ENCODE data around the gene MTRF1.

Gene MTRF1

DNA sequence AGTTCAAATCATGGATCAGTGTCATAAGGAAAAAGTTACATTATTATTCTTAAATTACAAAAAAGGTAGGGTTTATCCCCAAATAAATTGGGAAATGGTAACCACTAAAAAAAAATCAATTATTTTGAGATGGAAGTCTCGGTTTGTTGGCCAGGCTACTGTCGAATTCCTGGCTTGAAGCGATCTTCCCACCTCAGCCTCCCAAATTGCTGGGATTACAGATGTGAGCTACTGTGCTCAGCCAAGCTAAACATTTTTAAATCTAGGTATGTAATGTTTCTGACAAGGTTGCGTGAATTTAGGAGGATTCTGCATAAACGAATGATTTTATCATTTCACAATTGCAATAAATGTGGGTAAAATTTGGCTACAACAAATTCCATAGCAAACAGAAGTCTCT, 49.7 kb upstream of the MTRF1 start:
- TF ChIP-seq ZNF138 (tag by site-specific recombination; IDR thresholded peaks at IDR 0.05; ENCODE audit: borderline replicate concordance) (no peak), ZNF311 (tag by site-specific recombination; IDR thresholded peaks at IDR 0.05; ENCODE audit: borderline replicate concordance) (no peak), IKZF3 (tag by site-specific recombination; IDR thresholded peaks at IDR 0.05) (peak; percentile 72), OSR2 (tag by site-specific recombination; IDR thresholded peaks at IDR 0.05) (peak; percentile 62; the same call in 1 of the 2 replicates)
- TF ChIP-seq, protein P1, sequence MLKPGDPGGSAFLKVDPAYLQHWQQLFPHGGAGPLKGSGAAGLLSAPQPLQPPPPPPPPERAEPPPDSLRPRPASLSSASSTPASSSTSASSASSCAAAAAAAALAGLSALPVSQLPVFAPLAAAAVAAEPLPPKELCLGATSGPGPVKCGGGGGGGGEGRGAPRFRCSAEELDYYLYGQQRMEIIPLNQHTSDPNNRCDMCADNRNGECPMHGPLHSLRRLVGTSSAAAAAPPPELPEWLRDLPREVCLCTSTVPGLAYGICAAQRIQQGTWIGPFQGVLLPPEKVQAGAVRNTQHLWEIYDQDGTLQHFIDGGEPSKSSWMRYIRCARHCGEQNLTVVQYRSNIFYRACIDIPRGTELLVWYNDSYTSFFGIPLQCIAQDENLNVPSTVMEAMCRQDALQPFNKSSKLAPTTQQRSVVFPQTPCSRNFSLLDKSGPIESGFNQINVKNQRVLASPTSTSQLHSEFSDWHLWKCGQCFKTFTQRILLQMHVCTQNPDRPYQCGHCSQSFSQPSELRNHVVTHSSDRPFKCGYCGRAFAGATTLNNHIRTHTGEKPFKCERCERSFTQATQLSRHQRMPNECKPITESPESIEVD (tag by site-specific recombination; IDR thresholded peaks at IDR 0.05): peak; percentile 62
- ChIA-PET CTCF (no interaction called here), POLR2A (no interaction called here)
- Histone ChIP-seq H3K4me1 (ENCODE audit: control insufficient read depth, insufficient read depth, low read length) (peaks cover 12% of the 10 kb centered on the region), H3K4me3 (ENCODE audit: low read depth, low read length) (peak overlapping the region; percentile 97), H3K27ac (ENCODE audit: extremely low read depth, low read depth, low read length) (no peak overlapping the region), H3K9me3 (ENCODE audit: control insufficient read depth, insufficient read depth, low read depth, low read length) (no peaks in the 10 kb centered on the region), H3K36me3 (ENCODE audit: control insufficient read depth in 2 of 2, insufficient read depth in 1 of 2, low read length in 2 of 2) (peaks cover 2 to 5% of the 10 kb centered on the region in 2 experiments; a peak in 2 of 3 replicates)

DNA sequence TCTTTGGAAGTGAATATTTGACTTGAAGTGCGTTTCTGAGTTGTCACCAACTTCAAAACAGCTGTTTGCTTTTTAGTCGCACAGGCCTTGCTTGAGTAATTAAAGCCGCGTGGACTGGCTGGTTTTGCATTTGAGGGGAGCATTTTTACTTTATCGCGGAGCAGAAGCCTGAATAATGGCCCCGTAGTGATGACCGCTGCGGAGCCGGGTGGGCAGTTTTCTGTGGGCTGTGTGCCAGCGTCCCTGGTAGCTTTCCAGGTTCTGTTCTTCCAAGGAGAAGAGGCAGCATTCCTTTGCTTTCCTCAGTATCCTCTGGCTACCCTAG, 48.8 kb upstream of the MTRF1 start:
- POLR2A ChIA-PET: no interaction called here
- CTCF ChIA-PET: interaction anchor here (0.7 kb wide), 1 partner anchor 47 kb away, joined by 4 read pairs; no protein-coding TSS in a partner anchor
- H3K4me3 ChIP-seq (ENCODE audit: low read depth, low read length): peak overlapping the region; percentile 97
- H3K9me3 ChIP-seq (ENCODE audit: control insufficient read depth, insufficient read depth, low read depth, low read length): no peaks in the 10 kb centered on the region
- no peaks in the 10 kb centered on the region for H3K36me3 ChIP-seq (ENCODE audit: control insufficient read depth in 2 of 2, insufficient read depth in 1 of 2, low read length in 2 of 2)
- peak overlapping the region; percentile 89 for H3K27ac ChIP-seq (ENCODE audit: extremely low read depth, low read depth, low read length)
- H3K4me1 ChIP-seq (ENCODE audit: control insufficient read depth, insufficient read depth, low read length): peaks cover 12% of the 10 kb centered on the region
- no peak for TF ChIP-seq ZNF560 (tag by site-specific recombination; IDR thresholded peaks at IDR 0.05; ENCODE audit: borderline replicate concordance)
- TF ChIP-seq, protein P2, sequence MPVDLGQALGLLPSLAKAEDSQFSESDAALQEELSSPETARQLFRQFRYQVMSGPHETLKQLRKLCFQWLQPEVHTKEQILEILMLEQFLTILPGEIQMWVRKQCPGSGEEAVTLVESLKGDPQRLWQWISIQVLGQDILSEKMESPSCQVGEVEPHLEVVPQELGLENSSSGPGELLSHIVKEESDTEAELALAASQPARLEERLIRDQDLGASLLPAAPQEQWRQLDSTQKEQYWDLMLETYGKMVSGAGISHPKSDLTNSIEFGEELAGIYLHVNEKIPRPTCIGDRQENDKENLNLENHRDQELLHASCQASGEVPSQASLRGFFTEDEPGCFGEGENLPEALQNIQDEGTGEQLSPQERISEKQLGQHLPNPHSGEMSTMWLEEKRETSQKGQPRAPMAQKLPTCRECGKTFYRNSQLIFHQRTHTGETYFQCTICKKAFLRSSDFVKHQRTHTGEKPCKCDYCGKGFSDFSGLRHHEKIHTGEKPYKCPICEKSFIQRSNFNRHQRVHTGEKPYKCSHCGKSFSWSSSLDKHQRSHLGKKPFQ (tag by site-specific recombination; IDR thresholded peaks at IDR 0.05): no peak
- no peak for TF ChIP-seq ZNF174 (tag by site-specific recombination; IDR thresholded peaks at IDR 0.05)
- TF ChIP-seq KLF16 (tag by site-specific recombination; IDR thresholded peaks at IDR 0.05): no peak
- TF ChIP-seq ZNF600 (tag by site-specific recombination; IDR thresholded peaks at IDR 0.05): peak; percentile 29; the same call in 1 of the 2 replicates
- TF ChIP-seq, protein P3, sequence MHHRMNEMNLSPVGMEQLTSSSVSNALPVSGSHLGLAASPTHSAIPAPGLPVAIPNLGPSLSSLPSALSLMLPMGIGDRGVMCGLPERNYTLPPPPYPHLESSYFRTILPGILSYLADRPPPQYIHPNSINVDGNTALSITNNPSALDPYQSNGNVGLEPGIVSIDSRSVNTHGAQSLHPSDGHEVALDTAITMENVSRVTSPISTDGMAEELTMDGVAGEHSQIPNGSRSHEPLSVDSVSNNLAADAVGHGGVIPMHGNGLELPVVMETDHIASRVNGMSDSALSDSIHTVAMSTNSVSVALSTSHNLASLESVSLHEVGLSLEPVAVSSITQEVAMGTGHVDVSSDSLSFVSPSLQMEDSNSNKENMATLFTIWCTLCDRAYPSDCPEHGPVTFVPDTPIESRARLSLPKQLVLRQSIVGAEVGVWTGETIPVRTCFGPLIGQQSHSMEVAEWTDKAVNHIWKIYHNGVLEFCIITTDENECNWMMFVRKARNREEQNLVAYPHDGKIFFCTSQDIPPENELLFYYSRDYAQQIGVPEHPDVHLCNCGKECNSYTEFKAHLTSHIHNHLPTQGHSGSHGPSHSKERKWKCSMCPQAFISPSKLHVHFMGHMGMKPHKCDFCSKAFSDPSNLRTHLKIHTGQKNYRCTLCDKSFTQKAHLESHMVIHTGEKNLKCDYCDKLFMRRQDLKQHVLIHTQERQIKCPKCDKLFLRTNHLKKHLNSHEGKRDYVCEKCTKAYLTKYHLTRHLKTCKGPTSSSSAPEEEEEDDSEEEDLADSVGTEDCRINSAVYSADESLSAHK (tag by site-specific recombination; IDR thresholded peaks at IDR 0.05): no peak
- no peak for TF ChIP-seq ZNF302 (tag by site-specific recombination; IDR thresholded peaks at IDR 0.05; ENCODE audit: low read depth)
- no peak for TF ChIP-seq ZNF146 (tag by site-specific recombination; IDR thresholded peaks at IDR 0.05)
- TF ChIP-seq ZNF140 (tag by site-specific recombination; IDR thresholded peaks at IDR 0.05): no peak
- TF ChIP-seq SCRT2 (tag by site-specific recombination; IDR thresholded peaks at IDR 0.05): no peak
- TF ChIP-seq, protein P4, sequence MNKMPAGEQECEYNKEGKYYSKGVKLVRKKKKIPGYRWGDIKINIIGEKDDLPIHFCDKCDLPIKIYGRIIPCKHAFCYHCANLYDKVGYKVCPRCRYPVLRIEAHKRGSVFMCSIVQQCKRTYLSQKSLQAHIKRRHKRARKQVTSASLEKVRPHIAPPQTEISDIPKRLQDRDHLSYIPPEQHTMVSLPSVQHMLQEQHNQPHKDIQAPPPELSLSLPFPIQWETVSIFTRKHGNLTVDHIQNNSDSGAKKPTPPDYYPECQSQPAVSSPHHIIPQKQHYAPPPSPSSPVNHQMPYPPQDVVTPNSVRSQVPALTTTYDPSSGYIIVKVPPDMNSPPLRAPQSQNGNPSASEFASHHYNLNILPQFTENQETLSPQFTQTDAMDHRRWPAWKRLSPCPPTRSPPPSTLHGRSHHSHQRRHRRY (tag by site-specific recombination; IDR thresholded peaks at IDR 0.05): no peak
- no peak for TF ChIP-seq ZFHX2 (tag by site-specific recombination; conservative IDR thresholded peaks at IDR 0.05)
- TF ChIP-seq ZXDB (tag by site-specific recombination; IDR thresholded peaks at IDR 0.05): no peak
- TF ChIP-seq, protein P5, sequence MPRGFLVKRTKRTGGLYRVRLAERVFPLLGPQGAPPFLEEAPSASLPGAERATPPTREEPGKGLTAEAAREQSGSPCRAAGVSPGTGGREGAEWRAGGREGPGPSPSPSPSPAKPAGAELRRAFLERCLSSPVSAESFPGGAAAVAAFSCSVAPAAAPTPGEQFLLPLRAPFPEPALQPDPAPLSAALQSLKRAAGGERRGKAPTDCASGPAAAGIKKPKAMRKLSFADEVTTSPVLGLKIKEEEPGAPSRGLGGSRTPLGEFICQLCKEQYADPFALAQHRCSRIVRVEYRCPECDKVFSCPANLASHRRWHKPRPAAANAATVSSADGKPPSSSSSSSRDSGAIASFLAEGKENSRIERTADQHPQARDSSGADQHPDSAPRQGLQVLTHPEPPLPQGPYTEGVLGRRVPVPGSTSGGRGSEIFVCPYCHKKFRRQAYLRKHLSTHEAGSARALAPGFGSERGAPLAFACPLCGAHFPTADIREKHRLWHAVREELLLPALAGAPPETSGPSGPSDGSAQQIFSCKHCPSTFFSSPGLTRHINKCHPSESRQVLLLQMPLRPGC (tag by site-specific recombination; IDR thresholded peaks at IDR 0.05): 0 out of 2 replicates have a peak, but pooled peaks have one; percentile 14
- no peak for TF ChIP-seq ZNF211 (tag by site-specific recombination; IDR thresholded peaks at IDR 0.05; ENCODE audit: low read depth)
- no peak for TF ChIP-seq ZNF16 (tag by site-specific recombination; IDR thresholded peaks at IDR 0.05; ENCODE audit: low read depth)
- no peak for TF ChIP-seq REPIN1 (tag by site-specific recombination; IDR thresholded peaks at IDR 0.05; ENCODE audit: low read depth)
- no peak for TF ChIP-seq ZNF658 (tag by site-specific recombination; IDR thresholded peaks at IDR 0.05)
- TF ChIP-seq, protein P6, sequence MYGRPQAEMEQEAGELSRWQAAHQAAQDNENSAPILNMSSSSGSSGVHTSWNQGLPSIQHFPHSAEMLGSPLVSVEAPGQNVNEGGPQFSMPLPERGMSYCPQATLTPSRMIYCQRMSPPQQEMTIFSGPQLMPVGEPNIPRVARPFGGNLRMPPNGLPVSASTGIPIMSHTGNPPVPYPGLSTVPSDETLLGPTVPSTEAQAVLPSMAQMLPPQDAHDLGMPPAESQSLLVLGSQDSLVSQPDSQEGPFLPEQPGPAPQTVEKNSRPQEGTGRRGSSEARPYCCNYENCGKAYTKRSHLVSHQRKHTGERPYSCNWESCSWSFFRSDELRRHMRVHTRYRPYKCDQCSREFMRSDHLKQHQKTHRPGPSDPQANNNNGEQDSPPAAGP (tag by site-specific recombination; IDR thresholded peaks at IDR 0.05): no peak
- TF ChIP-seq ZNF843 (tag by site-specific recombination; IDR thresholded peaks at IDR 0.05): no peak
- TF ChIP-seq ZNF654 (tag by site-specific recombination; IDR thresholded peaks at IDR 0.05; ENCODE audit: low read depth): no peak
- TF ChIP-seq ZNF701 (tag by site-specific recombination; IDR thresholded peaks at IDR 0.05): no peak
- no peak for TF ChIP-seq FEZF1 (tag by site-specific recombination; IDR thresholded peaks at IDR 0.05)

Measured in HEK293 (cell line).